Measurements from ENCODE around the gene CAP1.
"Not testable (repeated sequence)": the region's sequence is repeated elsewhere in the genome, so short reads cannot be mapped to it uniquely, and the experiment has no call there.

The CAP1 gene

DNA sequence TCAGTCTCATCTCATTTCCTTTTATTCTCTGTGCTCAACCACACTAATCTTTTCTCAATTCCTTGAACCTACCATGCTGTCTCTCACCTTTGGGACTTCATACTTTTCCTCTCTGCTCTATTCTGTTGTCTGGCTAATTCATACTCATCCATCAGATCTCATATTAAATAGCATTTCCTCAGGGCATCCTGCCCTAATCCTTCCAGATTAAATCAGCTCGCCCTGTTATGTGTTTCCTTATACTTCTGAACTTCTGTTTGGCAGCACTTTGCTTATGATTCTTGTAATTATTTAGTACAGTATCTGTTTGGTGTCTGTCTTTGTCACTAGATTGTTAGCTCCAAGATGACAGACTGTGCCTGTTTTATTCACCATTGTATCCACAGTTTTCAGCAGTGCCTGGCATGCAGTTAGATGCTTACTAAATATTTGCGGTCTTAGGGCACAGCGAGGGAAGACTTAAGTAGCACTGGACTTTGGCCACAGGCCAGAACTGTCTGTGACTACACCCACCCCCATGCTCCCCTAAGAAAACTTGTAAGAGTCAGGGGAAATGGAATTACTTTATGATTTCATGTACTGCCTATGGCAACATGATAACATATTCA is 9.9 kb upstream of the CAP1 start:
- ChIA-PET CTCF (interaction anchor here (1.3 to 8.6 kb wide), 9 partner anchors 9 to 124 kb away, joined by 3 to 171 read pairs (median 13); partner anchors contain the start of gene CAP1), POLR2A (no interaction called here)
- DNase-seq (ENCODE audit: extremely low spot score) = no peak
- TF ChIP-seq, protein P1, sequence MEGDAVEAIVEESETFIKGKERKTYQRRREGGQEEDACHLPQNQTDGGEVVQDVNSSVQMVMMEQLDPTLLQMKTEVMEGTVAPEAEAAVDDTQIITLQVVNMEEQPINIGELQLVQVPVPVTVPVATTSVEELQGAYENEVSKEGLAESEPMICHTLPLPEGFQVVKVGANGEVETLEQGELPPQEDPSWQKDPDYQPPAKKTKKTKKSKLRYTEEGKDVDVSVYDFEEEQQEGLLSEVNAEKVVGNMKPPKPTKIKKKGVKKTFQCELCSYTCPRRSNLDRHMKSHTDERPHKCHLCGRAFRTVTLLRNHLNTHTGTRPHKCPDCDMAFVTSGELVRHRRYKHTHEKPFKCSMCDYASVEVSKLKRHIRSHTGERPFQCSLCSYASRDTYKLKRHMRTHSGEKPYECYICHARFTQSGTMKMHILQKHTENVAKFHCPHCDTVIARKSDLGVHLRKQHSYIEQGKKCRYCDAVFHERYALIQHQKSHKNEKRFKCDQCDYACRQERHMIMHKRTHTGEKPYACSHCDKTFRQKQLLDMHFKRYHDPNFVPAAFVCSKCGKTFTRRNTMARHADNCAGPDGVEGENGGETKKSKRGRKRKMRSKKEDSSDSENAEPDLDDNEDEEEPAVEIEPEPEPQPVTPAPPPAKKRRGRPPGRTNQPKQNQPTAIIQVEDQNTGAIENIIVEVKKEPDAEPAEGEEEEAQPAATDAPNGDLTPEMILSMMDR (IDR thresholded peaks at IDR 0.05; ENCODE audit: control extremely low read depth, extremely low read depth, low read depth, missing control alignments) = no peak

DNA sequence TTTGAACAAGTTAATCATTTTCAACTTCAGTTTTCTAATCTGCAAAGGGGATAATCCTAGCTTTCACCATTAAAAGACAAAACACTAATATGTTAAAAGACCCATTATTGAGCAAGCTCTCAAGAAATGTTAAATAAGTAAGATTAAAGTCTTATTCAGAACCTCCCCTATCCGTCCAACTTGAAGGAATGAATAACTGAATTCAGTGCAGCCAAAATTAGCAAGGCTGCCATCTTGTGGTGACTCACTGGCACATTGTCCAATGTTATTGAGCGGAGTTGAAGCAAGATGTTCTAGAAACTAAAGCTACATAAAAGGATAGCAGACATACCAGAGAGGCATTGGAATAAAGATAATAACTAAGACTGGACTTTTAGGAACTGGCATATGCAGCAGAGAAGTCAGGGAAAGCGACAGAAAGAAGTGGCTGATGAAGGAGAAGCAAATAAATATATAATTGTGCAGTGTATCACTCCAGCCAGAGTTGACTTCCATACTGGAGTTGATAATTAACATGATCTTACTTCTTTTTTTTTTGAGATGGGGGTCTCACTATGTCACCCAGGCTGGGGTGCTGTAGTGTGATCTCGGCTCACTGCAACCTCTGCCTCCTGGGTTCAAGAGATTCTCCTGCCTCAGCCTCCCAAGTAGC is 8.2 kb upstream of the CAP1 start:
- ChIA-PET POLR2A (interaction anchor here (0.8 kb wide), 1 partner anchor 113 kb away, joined by 4 read pairs; no protein-coding TSS in a partner anchor), CTCF (interaction anchor here (0.6 to 8.6 kb wide), 61 partner anchors 7 to 431 kb away, joined by 3 to 171 read pairs (median 4); partner anchors contain the start of genes BMP8B, CAP1 and MYCL)
- TF ChIP-seq, protein P1 (IDR thresholded peaks at IDR 0.05; ENCODE audit: control extremely low read depth, extremely low read depth, low read depth, missing control alignments) = peak; percentile 81
- peak; percentile 57 for DNase-seq (ENCODE audit: extremely low spot score)

DNA sequence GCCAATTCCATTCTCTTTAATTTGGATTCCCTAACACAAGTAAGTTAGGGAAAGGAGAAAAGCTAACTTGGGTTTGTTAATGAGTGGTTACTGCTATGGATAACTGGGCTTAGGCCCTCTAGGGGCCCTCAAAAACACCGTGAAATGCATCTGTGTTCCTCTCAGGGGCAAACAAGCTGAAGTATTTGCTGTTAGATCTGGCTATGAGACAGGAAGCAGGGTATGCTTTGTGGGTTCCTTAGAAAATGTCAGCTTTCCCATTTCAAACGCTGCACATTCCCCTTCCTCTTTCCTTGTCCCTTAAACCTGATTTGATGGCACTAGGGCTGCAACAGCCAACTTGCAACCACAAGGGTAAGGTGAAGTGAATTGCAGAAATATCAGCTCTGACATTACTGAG is 5.7 kb upstream of the CAP1 start:
- ChIA-PET CTCF (interaction anchor here (0.8 to 8.6 kb wide), 9 partner anchors 9 to 236 kb away, joined by 3 to 171 read pairs (median 3); no protein-coding TSS in a partner anchor), POLR2A (no interaction called here)
- no peak for DNase-seq (ENCODE audit: extremely low spot score)
- TF ChIP-seq, protein P1 (IDR thresholded peaks at IDR 0.05; ENCODE audit: control extremely low read depth, extremely low read depth, low read depth, missing control alignments) = no peak

DNA sequence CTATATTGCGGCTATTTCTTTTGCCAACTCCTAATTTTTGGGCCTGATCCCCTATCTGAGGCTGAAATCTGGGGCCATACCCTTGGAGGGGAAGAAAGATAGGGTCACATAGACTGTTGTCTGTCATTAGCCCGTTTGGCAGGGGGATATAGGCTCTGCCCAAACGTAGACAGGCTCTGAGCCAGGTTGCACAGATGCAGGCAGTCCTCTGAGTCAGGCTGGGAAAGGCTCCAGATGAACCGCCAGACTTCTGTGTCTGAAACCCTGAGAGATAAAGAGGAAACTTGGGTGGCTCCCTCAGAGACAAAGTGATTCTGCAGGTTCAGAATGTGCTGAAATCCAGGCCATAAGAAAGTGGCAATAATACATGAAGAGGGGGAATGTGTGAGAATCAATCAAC is 4.0 kb upstream of the CAP1 start:
- ChIA-PET CTCF (interaction anchor here (4.2 kb wide), 1 partner anchor 118 kb away, joined by 25 read pairs; no protein-coding TSS in a partner anchor), POLR2A (interaction anchor here (0.6 kb wide), 1 partner anchor 337 kb away, joined by 3 read pairs; the partner anchor contains the start of gene SMAP2)
- TF ChIP-seq, protein P1 (IDR thresholded peaks at IDR 0.05; ENCODE audit: control extremely low read depth, extremely low read depth, low read depth, missing control alignments) = no peak
- no peak for DNase-seq (ENCODE audit: extremely low spot score)

DNA sequence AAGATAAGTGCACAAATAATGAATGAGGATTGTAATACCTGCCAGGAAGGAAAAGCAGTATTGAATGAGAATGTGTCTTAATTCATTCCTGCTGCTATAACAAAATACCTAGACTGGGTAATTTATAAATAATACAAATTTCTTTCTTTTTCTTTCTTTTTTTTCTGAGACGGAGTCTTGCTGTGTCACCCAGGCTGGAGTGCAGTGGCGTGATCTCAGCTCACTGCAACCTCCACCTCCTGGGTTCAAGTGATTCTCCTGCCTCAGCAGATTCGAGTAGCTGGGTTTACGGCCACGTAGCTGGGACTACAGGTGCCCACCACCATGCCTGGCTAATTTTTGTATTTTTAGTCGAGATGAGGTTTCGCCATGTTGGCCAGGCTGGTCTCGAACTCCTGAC is 3.3 kb upstream of the CAP1 start:
- DNase-seq (ENCODE audit: extremely low spot score) = not testable (repeated sequence)
- CTCF ChIA-PET = interaction anchor here (0.7 to 4.2 kb wide), 3 partner anchors 22 to 220 kb away, joined by 3 to 25 read pairs (median 3); no protein-coding TSS in a partner anchor
- POLR2A ChIA-PET = interaction anchor here (0.6 kb wide), 1 partner anchor 336 kb away, joined by 3 read pairs; the partner anchor contains the start of gene SMAP2

DNA sequence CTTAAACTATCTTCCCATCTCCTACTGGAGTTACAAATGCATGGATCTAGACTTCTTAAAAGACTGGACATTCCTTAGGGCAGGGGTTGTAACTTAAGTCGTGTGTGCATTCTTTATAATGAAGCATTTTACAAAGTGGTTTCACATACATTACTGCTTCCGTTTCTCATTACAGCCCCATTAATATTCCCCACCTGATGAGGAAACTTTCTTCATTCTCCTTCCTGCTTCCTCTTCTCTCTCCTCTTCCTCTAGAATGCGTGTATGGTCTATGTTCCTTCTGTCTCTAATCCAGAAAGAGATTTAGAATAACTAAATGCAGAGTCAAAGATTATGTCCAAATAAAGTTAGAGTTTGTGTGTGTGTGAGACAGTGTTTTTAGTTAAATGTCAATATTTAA is 1.8 kb upstream of the CAP1 start:
- TF ChIP-seq, protein P1 (IDR thresholded peaks at IDR 0.05; ENCODE audit: control extremely low read depth, extremely low read depth, low read depth, missing control alignments) = no peak
- DNase-seq (ENCODE audit: extremely low spot score) = no peak
- ChIA-PET CTCF (interaction anchor here (0.7 to 4.2 kb wide), 7 partner anchors 8 to 136 kb away, joined by 3 to 25 read pairs (median 3); no protein-coding TSS in a partner anchor), POLR2A (interaction anchor here (0.6 kb wide), 1 partner anchor 10 kb away, joined by 4 read pairs; no protein-coding TSS in a partner anchor)

All from GM10248 (cell line).